Subcutaneous adipose tissue (tissue), 4 donors: ENCODE measurements around the gene FRZB. TPM values are rescaled to one million over a fixed set of nuclear protein-coding genes. Genes with fewer than 3 reads are reported as not detected.

Source experiments
- CTCF ChIP-seq: fragments of 450-650 bp; IDR thresholded peaks from one replicate; pipeline ENCODE4 v1.5.1; 2016; ENCODE audit warnings: low read depth, mild to moderate bottlenecking, control low read depth, antibody characterized with exemption, moderate library complexity
- total RNA-seq, 4 donors: library from RNA; depleted of rRNA; stranded (reverse); fragments of >200 nt; gene quantifications; one replicate each; pipeline ENCODE4 v1.1.0, GENCODE V29; 2016

Gene FRZB
- total RNA-seq, 4 donors from 2014 or later, result 0.57 to 8.1 (median 1.6) TPM

- no peak for TF ChIP-seq CTCF
Observed at GRCh38 chr2:182890305-182890704, 23.9 kb upstream of the FRZB start.

GRCh38 chr2:182887753-182888415 lies 21.4 kb upstream of the FRZB start:
- TF ChIP-seq CTCF, result no peak

- TF ChIP-seq CTCF, result no peak
Observed at GRCh38 chr2:182887093-182887492, 20.7 kb upstream of the FRZB start.

- TF ChIP-seq CTCF, result no peak
Observed at GRCh38 chr2:182885771-182886170, 19.3 kb upstream of the FRZB start.

GRCh38 chr2:182883451-182883850 lies 17.0 kb upstream of the FRZB start:
- TF ChIP-seq CTCF, result no peak

GRCh38 chr2:182870227-182870626 lies 3.8 kb upstream of the FRZB start:
- TF ChIP-seq CTCF, result no peak

- TF ChIP-seq CTCF, result no peak
Observed at GRCh38 chr2:182868054-182868796, 1.8 kb upstream of the FRZB start.
